Upper lobe of left lung (tissue), 6 donors: ENCODE results near the gene SMG9. TPM values are rescaled to one million over a fixed set of nuclear protein-coding genes. Genes with fewer than 3 reads are reported as not detected.
A peak's percentile ranks its signal among the peaks of the same experiment; 100 is the strongest.

Experiments
- ATAC-seq, 2 donors: fragments of 200-7000 bp; cut with Tn5 transposase; one replicate each; pipeline ENCODE4 v1.9.1; 2022; ENCODE audit warnings: mild to moderate bottlenecking in 2 of 2, moderate library complexity in 2 of 2; ENCODE audit not compliant: low FRiP score in 2 of 2
- DNase-seq, 2 donors: peaks; one replicate each; pipeline ENCODE4 v3.0.0-alpha.2; 2019 to 2020
- H3K27ac ChIP-seq, 4 donors: fragments of 200-600 bp; sonication (generic); one replicate each; pipeline ENCODE4 v1.5.1; 2016 to 2019
- H3K27me3 ChIP-seq, 4 donors: fragments of 200-600 bp; sonication (generic); one replicate each; pipeline ENCODE4 v1.5.1; 2017 to 2019
- H3K36me3 ChIP-seq, 4 donors: fragments of 200-600 bp; sonication (generic); one replicate each; pipeline ENCODE4 v1.5.1; 2016 to 2019
- H3K4me1 ChIP-seq, 4 donors: fragments of 200-600 bp; sonication (generic); one replicate each; pipeline ENCODE4 v1.5.1; 2018 to 2019
- H3K4me3 ChIP-seq, 4 donors: fragments of 200-600 bp; sonication (generic); one replicate each; pipeline ENCODE4 v1.5.1; 2017 to 2019; ENCODE audit warnings: mild to moderate bottlenecking in 2 of 4, moderate library complexity in 1 of 4
- H3K9me3 ChIP-seq, 4 donors: fragments of 200-600 bp; sonication (generic); one replicate each; pipeline ENCODE4 v1.5.1; 2018 to 2019
- CTCF ChIP-seq, 6 experiments: fragments of 450-650 bp in 4 of 6; fragments of 200-600 bp in 2 of 6; sonication (generic) in 2 of 6; IDR thresholded peaks; one replicate each; pipeline ENCODE4 v1.5.1; 2016 to 2019; ENCODE audit warnings: antibody characterized with exemption in 6 of 6
- EP300 ChIP-seq, 4 donors: sonication (generic); formaldehyde crosslinking; IDR thresholded peaks; one replicate each; pipeline ENCODE4 v1.5.1; 2017; ENCODE audit warnings: antibody characterized with exemption in 4 of 4, control low read depth in 2 of 4
- POLR2A ChIP-seq, 4 donors: fragments of 450-650 bp; IDR thresholded peaks; one replicate each; pipeline ENCODE4 v1.5.1; 2016 to 2017; ENCODE audit warnings: antibody characterized with exemption in 4 of 4, mild to moderate bottlenecking in 2 of 4
- POLR2AphosphoS5 ChIP-seq, 2 donors: sonication (generic); formaldehyde crosslinking; IDR thresholded peaks; one replicate each; pipeline ENCODE4 v1.5.1; 2017; ENCODE audit warnings: antibody characterized with exemption in 2 of 2
- whole genome bisulfite sequencing, 2 donors: methylation state at CpG; one replicate each; pipeline ENCODE4 v1.1.5; 2017 to 2018; 5-methylcytosine and 5-hydroxymethylcytosine counted together
- total RNA-seq, 6 donors: library from RNA; depleted of rRNA in 4 of 6; stranded (reverse); fragments of >200 nt in 4 of 6; gene quantifications; one replicate each; pipeline versions ENCODE4 v1.1.0 to v1.2.1, GENCODE V29; 2016 to 2021
- donor health status: DM: no; HTN: no; CAD: no; lungs with moderate emphysema.
- donor health status: DM: no; HTN: yes; CAD: no; lungs with severe emphysema.

The SMG9 gene
- total RNA-seq, 6 donors from 2014 or later, result 23.0 to 119 (median 52.9) TPM

GRCh38 chr19:43773725-43774102, 19.0 kb upstream of the SMG9 start:
- no peak for TF ChIP-seq EP300 (IDR thresholded peaks at IDR 0.05)
- no peak for TF ChIP-seq CTCF (IDR thresholded peaks at IDR 0.05)
- no peak for TF ChIP-seq POLR2A (IDR thresholded peaks at IDR 0.05)
- no peak for TF ChIP-seq POLR2AphosphoS5 (IDR thresholded peaks at IDR 0.05)
- WGBS, 2 donors, result 73% methylated on average over 5 of the region's 5 CpGs
- no peaks in the 10 kb centered on the region for H3K36me3 ChIP-seq
- H3K4me3 ChIP-seq, result no peak overlapping the region
- no peaks in the 10 kb centered on the region for H3K9me3 ChIP-seq
- H3K27ac ChIP-seq, result peak overlapping the region in 1 of 4 donors; percentile 40
- H3K27me3 ChIP-seq, result no peaks in the 10 kb centered on the region
- peaks cover 24 to 43% (median 32%) of the 10 kb centered on the region in 4 donors for H3K4me1 ChIP-seq
- ATAC-seq, result no peak
- DNase-seq, result no peak

- ATAC-seq (no peak), DNase-seq (no peak)
- H3K27ac ChIP-seq, result peak overlapping the region in 1 of 4 donors; percentile 70
- TF ChIP-seq EP300 (IDR thresholded peaks at IDR 0.05), result no peak
- TF ChIP-seq CTCF (IDR thresholded peaks at IDR 0.05), result no peak
- TF ChIP-seq POLR2AphosphoS5 (IDR thresholded peaks at IDR 0.05), result no peak
- TF ChIP-seq POLR2A (IDR thresholded peaks at IDR 0.05), result no peak
- WGBS, 2 donors, result 86 to 88% methylated on average over 2 to 14 of the region's 14 CpGs
- H3K36me3 ChIP-seq, result no peaks in the 10 kb centered on the region
- peaks cover 9 to 33% (median 23%) of the 10 kb centered on the region in 4 donors for H3K4me1 ChIP-seq
- no peaks in the 10 kb centered on the region for H3K9me3 ChIP-seq
- no peaks in the 10 kb centered on the region for H3K27me3 ChIP-seq
- H3K4me3 ChIP-seq, result no peak overlapping the region
Measured at GRCh38 chr19:43769256-43769655, 14.5 kb upstream of the SMG9 start.

GRCh38 chr19:43768273-43769050, 13.7 kb upstream of the SMG9 start:
- Histone ChIP-seq H3K4me1 (peaks cover 5 to 26% (median 20%) of the 10 kb centered on the region in 4 donors), H3K27me3 (no peaks in the 10 kb centered on the region), H3K4me3 (no peak overlapping the region), H3K9me3 (no peaks in the 10 kb centered on the region), H3K27ac (peak overlapping the region in 2 of 4 donors; percentile 69 to 70), H3K36me3 (no peaks in the 10 kb centered on the region)
- TF ChIP-seq CTCF (IDR thresholded peaks at IDR 0.05) (no peak), EP300 (IDR thresholded peaks at IDR 0.05) (no peak), POLR2A (IDR thresholded peaks at IDR 0.05) (no peak), POLR2AphosphoS5 (IDR thresholded peaks at IDR 0.05) (no peak)
- 65 to 66% methylated on average over 15 of the region's 15 CpGs for WGBS, 2 donors
- ATAC-seq (peak in 1 of 2 donors; percentile 42), DNase-seq (peak in 1 of 2 donors; percentile 82)

GRCh38 chr19:43767818-43768217, 13.1 kb upstream of the SMG9 start:
- Histone ChIP-seq H3K4me3 (no peak overlapping the region), H3K9me3 (no peaks in the 10 kb centered on the region), H3K4me1 (peaks cover 5 to 26% (median 20%) of the 10 kb centered on the region in 4 donors), H3K36me3 (no peaks in the 10 kb centered on the region), H3K27me3 (no peaks in the 10 kb centered on the region), H3K27ac (peak overlapping the region in 1 of 4 donors; percentile 70)
- WGBS, 2 donors, result 71 to 100% methylated on average over 1 of the region's 1 CpG
- DNase-seq (no peak), ATAC-seq (no peak)
- TF ChIP-seq POLR2A (IDR thresholded peaks at IDR 0.05) (no peak), EP300 (IDR thresholded peaks at IDR 0.05) (no peak), CTCF (IDR thresholded peaks at IDR 0.05) (no peak), POLR2AphosphoS5 (IDR thresholded peaks at IDR 0.05) (no peak)
